HTR-8/SVneo (cell line): ENCODE data around the gene TTLL3.

Experiments
- DNase-seq: peaks from one replicate; pipeline ENCODE4 v3.0.0; 2011; ENCODE audit warnings: low spot score, mixed read lengths; ENCODE audit not compliant: insufficient read length
- FAIRE-seq: peaks from 2 replicates; lab custom pipeline; 2011; peaks lifted over from hg19 to GRCh38; lab: Jason Lieb, UNC

The TTLL3 gene

GRCh38 chr3:9804996-9805395 lies 5.1 kb upstream of the TTLL3 start:
- no peak for FAIRE-seq

GRCh38 chr3:9806137-9806536 lies 3.9 kb upstream of the TTLL3 start:
- DNase-seq (no peak), FAIRE-seq (no peak)

More at GRCh38 chr3:9804996-9805395, 5.1 kb upstream of the TTLL3 start:
- DNase-seq = no peak

- DNase-seq (no peak), FAIRE-seq (no peak)
Measured at GRCh38 chr3:9806688-9807589, 3.1 kb upstream of the TTLL3 start.

- DNase-seq (no peak), FAIRE-seq (no peak)
Measured at GRCh38 chr3:9807981-9808344, 2.1 kb upstream of the TTLL3 start.

GRCh38 chr3:9808345-9809037 lies 1.6 kb upstream of the TTLL3 start:
- FAIRE-seq = no peak
- no peak for DNase-seq

- DNase-seq = no peak
- no peak for FAIRE-seq
Measured at GRCh38 chr3:9809239-9809614, 835 bp upstream of the TTLL3 start.

- FAIRE-seq (no peak), DNase-seq (no peak)
Measured at GRCh38 chr3:9810433-9810770, 340 bp downstream of the TTLL3 start.

GRCh38 chr3:9810846-9811245 lies 784 bp downstream of the TTLL3 start:
- no peak for DNase-seq
- FAIRE-seq = no peak

GRCh38 chr3:9812870-9813483 lies 2.9 kb downstream of the TTLL3 start:
- FAIRE-seq (no peak), DNase-seq (no peak)

- FAIRE-seq (no peak), DNase-seq (no peak)
Measured at GRCh38 chr3:9815986-9816385, 5.9 kb downstream of the TTLL3 start.

- FAIRE-seq = no peak
- no peak for DNase-seq
Measured at GRCh38 chr3:9817436-9817835, 7.4 kb downstream of the TTLL3 start.

- DNase-seq (no peak), FAIRE-seq (no peak)
Measured at GRCh38 chr3:9818666-9819335, 8.7 kb downstream of the TTLL3 start.

- no peak for DNase-seq
- FAIRE-seq = no peak
Measured at GRCh38 chr3:9820543-9820942, 10.5 kb downstream of the TTLL3 start.

GRCh38 chr3:9820946-9821345 lies 10.9 kb downstream of the TTLL3 start:
- DNase-seq (no peak), FAIRE-seq (no peak)

GRCh38 chr3:9825451-9826040 lies 15.5 kb downstream of the TTLL3 start:
- FAIRE-seq (no peak), DNase-seq (no peak)

GRCh38 chr3:9826815-9827573 lies 16.9 kb downstream of the TTLL3 start:
- DNase-seq (no peak), FAIRE-seq (no peak)

GRCh38 chr3:9828801-9829755 lies 19.0 kb downstream of the TTLL3 start:
- FAIRE-seq = no peak

GRCh38 chr3:9831253-9831652 lies 21.2 kb downstream of the TTLL3 start:
- no peak for FAIRE-seq

More at GRCh38 chr3:9828801-9829755, 19.0 kb downstream of the TTLL3 start:
- no peak for DNase-seq

GRCh38 chr3:9833078-9833477 lies 23.0 kb downstream of the TTLL3 start:
- FAIRE-seq (no peak), DNase-seq (no peak)

More at GRCh38 chr3:9831253-9831652, 21.2 kb downstream of the TTLL3 start:
- DNase-seq = no peak
